ENCODE data around the gene S1PR3.

S1PR3 gene

DNA sequence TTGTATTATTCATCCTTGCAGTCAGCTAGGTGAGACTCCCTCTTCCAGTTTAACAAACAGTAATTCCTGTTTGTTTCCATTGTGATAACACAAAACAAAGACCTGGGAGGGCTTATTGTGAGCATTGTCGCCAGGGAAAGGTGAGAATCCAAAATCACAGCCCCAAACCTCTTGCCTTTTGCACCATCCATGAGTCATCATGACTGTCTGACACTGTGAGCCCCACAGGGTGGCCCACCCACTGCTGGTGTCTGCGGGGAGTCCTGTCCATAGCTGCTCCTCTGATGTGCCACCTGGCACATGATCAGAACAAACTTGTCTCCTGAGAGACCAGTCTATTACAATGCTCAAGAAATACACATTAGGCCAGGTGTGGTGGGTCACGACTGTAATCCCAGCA, 33.7 kb upstream of the S1PR3 start:
- TF ChIP-seq GATA2 (IDR thresholded peaks at IDR 0.05; ENCODE audit: low read depth, low read length), result no peak
- no peak for TF ChIP-seq GATA3 (IDR thresholded peaks at IDR 0.05; ENCODE audit: low read depth, low read length)

GRCh38 chr9:88959727-88960469, 31.4 kb upstream of the S1PR3 start:
- TF ChIP-seq GATA3 (IDR thresholded peaks at IDR 0.05; ENCODE audit: low read depth, low read length) (no peak), GATA2 (IDR thresholded peaks at IDR 0.05; ENCODE audit: low read depth, low read length) (no peak)

DNA sequence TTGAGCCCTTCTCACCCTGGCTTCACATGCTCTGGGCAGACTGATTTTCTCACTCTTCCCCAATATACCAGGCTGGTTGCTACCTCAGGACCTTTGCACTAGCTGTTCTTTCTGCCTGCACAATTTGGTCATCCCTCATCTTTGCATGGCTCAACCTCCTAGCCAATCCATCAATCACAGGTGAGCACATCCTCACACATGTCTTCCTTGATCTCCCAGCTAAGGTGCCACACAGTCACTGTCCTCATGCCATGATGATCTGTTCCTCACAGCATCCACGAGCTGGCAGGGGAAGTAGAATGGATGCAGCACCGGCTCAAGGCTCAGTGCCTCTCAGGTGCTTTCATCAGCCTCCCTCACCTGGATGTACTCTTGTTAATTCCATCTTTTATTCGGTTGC, 30.6 kb upstream of the S1PR3 start:
- TF ChIP-seq GATA3 (IDR thresholded peaks at IDR 0.05; ENCODE audit: low read depth, low read length), result no peak

GRCh38 chr9:88965473-88965872, 25.8 kb upstream of the S1PR3 start:
- TF ChIP-seq GATA3 (IDR thresholded peaks at IDR 0.05; ENCODE audit: low read depth, low read length) (no peak), GATA2 (IDR thresholded peaks at IDR 0.05; ENCODE audit: low read depth, low read length) (no peak)

- no peak for TF ChIP-seq GATA2 (IDR thresholded peaks at IDR 0.05; ENCODE audit: low read depth, low read length)
Observed at GRCh38 chr9:88966894-88967676, 24.2 kb upstream of the S1PR3 start.

DNA sequence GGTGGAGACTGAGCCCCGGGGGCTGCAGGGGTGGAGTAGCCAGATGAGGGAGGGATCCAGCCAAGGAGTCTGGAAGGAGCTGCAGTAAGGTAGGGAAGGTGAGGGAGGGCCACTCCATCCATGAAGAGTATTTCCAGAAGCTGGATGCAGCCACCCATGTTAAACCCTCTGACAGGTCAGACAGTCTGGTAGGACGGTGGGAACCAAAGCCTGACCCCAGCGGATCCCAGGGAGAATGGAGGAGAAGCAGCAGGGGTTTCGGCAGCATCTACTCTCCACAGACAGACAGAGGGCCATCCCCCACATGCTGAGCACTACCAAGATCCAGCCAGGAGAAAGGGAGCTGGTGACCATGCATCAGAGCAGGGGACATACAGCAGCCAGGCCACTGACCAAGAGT, 22.5 kb upstream of the S1PR3 start:
- no peak for TF ChIP-seq GATA3 (IDR thresholded peaks at IDR 0.05; ENCODE audit: low read depth, low read length)
- TF ChIP-seq GATA2 (IDR thresholded peaks at IDR 0.05; ENCODE audit: low read depth, low read length), result no peak

GRCh38 chr9:88969646-88970373, 21.5 kb upstream of the S1PR3 start:
- TF ChIP-seq GATA3 (IDR thresholded peaks at IDR 0.05; ENCODE audit: low read depth, low read length) (no peak), GATA2 (IDR thresholded peaks at IDR 0.05; ENCODE audit: low read depth, low read length) (no peak)

DNA sequence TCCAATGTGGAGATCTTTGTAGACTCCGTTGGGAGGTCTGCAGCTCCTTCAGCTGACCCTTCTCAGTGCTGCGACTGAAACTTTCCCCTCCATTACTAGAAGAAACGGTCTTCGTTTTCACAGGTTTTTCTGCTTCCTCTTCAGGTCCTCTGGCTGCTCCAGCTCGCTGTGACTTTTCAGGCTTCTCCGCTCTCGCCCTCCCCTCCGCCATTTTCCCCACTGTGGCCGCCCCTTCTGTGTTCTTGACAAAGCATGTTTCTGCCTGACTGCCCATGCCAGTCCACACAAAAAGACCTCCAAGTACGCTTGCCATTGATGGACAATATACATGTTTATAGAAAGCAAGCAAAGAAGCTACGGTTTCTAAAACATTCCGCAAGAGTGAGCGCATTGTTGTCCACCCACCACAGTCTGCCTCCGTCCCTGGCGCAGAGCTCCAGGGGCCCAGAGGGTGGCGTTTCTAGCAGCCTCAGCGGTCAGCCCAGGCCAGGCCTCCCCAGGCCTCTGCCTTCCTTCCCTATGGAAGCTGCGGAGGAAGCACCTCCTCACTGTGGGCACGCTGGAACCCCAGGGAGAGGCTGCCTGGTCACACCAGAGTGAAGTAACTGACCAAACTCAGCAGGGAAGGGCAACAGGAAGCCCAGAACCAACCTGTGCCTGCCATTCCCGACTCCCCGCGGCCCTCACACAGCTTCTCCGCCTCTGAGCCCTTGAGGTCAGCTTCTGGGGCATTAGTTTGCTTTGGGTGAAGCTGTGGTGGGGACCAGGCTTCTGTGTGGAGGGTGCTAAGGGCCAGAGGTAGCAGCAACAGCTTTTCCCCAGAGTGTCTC, 19.9 kb upstream of the S1PR3 start:
- TF ChIP-seq GATA3 (IDR thresholded peaks at IDR 0.05; ENCODE audit: low read depth, low read length) (no peak), GATA2 (IDR thresholded peaks at IDR 0.05; ENCODE audit: low read depth, low read length) (no peak)

GRCh38 chr9:88972401-88972800, 18.9 kb upstream of the S1PR3 start:
- no peak for TF ChIP-seq GATA3 (IDR thresholded peaks at IDR 0.05; ENCODE audit: low read depth, low read length)
- no peak for TF ChIP-seq GATA2 (IDR thresholded peaks at IDR 0.05; ENCODE audit: low read depth, low read length)

- TF ChIP-seq GATA3 (IDR thresholded peaks at IDR 0.05; ENCODE audit: low read depth, low read length) (no peak), GATA2 (IDR thresholded peaks at IDR 0.05; ENCODE audit: low read depth, low read length) (no peak)
Observed at GRCh38 chr9:88973281-88974045, 17.8 kb upstream of the S1PR3 start.

GRCh38 chr9:88974641-88975040, 16.6 kb upstream of the S1PR3 start:
- TF ChIP-seq GATA3 (IDR thresholded peaks at IDR 0.05; ENCODE audit: low read depth, low read length), result no peak
- TF ChIP-seq GATA2 (IDR thresholded peaks at IDR 0.05; ENCODE audit: low read depth, low read length), result no peak

- TF ChIP-seq GATA3 (IDR thresholded peaks at IDR 0.05; ENCODE audit: low read depth, low read length) (no peak), GATA2 (IDR thresholded peaks at IDR 0.05; ENCODE audit: low read depth, low read length) (no peak)
Observed at GRCh38 chr9:88975966-88976889, 15.0 kb upstream of the S1PR3 start.
